Iris pigment epithelial cell (primary cell): ENCODE measurements around the gene KCNK17.

Experiments used
- DNase-seq: peaks from one replicate; pipeline ENCODE4 v3.0.0-alpha.2; 2011; ENCODE audit warnings: low read depth

KCNK17 gene

GRCh38 chr6:39266782-39267355, 47.4 kb downstream of the KCNK17 start:
- DNase-seq, result no peak

GRCh38 chr6:39266375-39266774, 47.8 kb downstream of the KCNK17 start:
- DNase-seq, result no peak

- no peak for DNase-seq
Observed at GRCh38 chr6:39263303-39264037, 50.7 kb downstream of the KCNK17 start.

- no peak for DNase-seq
Observed at GRCh38 chr6:39261751-39262150, 52.5 kb downstream of the KCNK17 start.

GRCh38 chr6:39260953-39261352, 53.3 kb downstream of the KCNK17 start:
- no peak for DNase-seq

- no peak for DNase-seq
Observed at GRCh38 chr6:39260456-39260855, 53.8 kb downstream of the KCNK17 start.

- no peak for DNase-seq
Observed at GRCh38 chr6:39256294-39256940, 57.8 kb downstream of the KCNK17 start.

GRCh38 chr6:39254999-39255535, 59.2 kb downstream of the KCNK17 start:
- no peak for DNase-seq

GRCh38 chr6:39251406-39251805, 62.8 kb downstream of the KCNK17 start:
- DNase-seq, result no peak

GRCh38 chr6:39250507-39250906, 63.7 kb downstream of the KCNK17 start:
- DNase-seq, result no peak

- DNase-seq, result no peak
Observed at GRCh38 chr6:39249278-39249677, 64.9 kb downstream of the KCNK17 start.
